ENCODE measurements around the gene VCAN.

Gene VCAN

GRCh38 chr5:83517688-83518085, 46.1 kb downstream of the VCAN start:
- TF ChIP-seq, protein P1, sequence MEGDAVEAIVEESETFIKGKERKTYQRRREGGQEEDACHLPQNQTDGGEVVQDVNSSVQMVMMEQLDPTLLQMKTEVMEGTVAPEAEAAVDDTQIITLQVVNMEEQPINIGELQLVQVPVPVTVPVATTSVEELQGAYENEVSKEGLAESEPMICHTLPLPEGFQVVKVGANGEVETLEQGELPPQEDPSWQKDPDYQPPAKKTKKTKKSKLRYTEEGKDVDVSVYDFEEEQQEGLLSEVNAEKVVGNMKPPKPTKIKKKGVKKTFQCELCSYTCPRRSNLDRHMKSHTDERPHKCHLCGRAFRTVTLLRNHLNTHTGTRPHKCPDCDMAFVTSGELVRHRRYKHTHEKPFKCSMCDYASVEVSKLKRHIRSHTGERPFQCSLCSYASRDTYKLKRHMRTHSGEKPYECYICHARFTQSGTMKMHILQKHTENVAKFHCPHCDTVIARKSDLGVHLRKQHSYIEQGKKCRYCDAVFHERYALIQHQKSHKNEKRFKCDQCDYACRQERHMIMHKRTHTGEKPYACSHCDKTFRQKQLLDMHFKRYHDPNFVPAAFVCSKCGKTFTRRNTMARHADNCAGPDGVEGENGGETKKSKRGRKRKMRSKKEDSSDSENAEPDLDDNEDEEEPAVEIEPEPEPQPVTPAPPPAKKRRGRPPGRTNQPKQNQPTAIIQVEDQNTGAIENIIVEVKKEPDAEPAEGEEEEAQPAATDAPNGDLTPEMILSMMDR (IDR thresholded peaks at IDR 0.05): no peak
- Histone ChIP-seq H3K4me3 (no peak overlapping the region), H3K9me3 (no peaks in the 10 kb centered on the region), H3K27ac (peak overlapping the region in 1 of 2 donors; percentile 16), H3K36me3 (peaks cover 0 to 9% (median 0%) of the 10 kb centered on the region in 3 donors), H3K4me1 (peaks cover 0 to 16% (median 0%) of the 10 kb centered on the region in 4 donors), H3K27me3 (no peaks in the 10 kb centered on the region)
- DNase-seq: no peak
- intact Hi-C loops (cut with DNase I; ENCODE audit: low total_unique reads): no loop called here

DNA sequence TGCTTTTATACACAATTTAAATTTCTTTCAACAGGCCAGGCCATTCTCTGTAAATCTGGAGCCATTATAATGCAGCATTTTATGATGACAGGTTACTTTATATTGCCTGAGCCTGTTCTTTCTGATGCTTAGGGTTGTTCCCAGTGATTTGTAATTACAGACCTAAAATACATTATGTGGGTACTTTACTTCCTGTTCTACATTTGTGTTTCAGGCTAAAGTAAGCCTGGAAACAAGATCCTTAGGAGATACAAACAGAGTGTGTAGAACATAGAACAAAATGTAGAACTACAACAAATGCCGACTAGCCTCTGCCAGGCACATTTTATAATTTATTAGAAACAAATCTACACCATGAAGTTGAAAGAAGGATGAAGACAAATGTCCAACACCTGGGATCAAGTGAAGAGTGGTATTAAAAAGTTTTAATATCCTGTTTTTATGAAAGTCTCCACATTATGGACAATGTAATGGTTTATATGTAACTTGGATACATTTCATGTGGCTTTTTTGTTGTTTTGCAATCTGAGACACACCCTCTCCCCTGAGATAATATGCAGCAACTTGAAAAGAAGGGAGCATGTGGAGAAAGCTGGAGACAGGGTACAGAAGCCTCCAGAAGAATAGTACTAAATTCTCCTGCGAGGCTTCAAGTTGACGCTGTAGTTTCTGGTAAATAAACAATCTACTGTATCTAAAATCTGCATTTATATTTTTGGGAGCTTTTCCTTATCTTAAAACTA, 46.9 kb downstream of the VCAN start:
- intact Hi-C loops (cut with DNase I; ENCODE audit: low total_unique reads): no loop called here

GRCh38 chr5:83522446-83522845, 50.9 kb downstream of the VCAN start:
- Histone ChIP-seq H3K4me1 (peaks cover 0 to 4% (median 0%) of the 10 kb centered on the region in 4 donors), H3K4me3 (no peak overlapping the region), H3K9me3 (no peaks in the 10 kb centered on the region), H3K27ac (no peak overlapping the region), H3K36me3 (peaks cover 0 to 9% (median 0%) of the 10 kb centered on the region in 3 donors), H3K27me3 (no peaks in the 10 kb centered on the region)
- intact Hi-C loops (cut with DNase I; ENCODE audit: low total_unique reads): no loop called here
- TF ChIP-seq, protein P1 (IDR thresholded peaks at IDR 0.05): no peak
- DNase-seq: no peak

More for the DNA sequence above, 46.9 kb downstream of the VCAN start:
- Histone ChIP-seq H3K4me1 (peaks cover 0 to 16% (median 0%) of the 10 kb centered on the region in 4 donors), H3K9me3 (no peaks in the 10 kb centered on the region), H3K4me3 (no peak overlapping the region), H3K27me3 (no peaks in the 10 kb centered on the region), H3K36me3 (peaks cover 0 to 9% (median 0%) of the 10 kb centered on the region in 3 donors), H3K27ac (peak overlapping the region in 1 of 2 donors; percentile 16)
- no peak for DNase-seq
- TF ChIP-seq, protein P1 (IDR thresholded peaks at IDR 0.05): no peak

DNA sequence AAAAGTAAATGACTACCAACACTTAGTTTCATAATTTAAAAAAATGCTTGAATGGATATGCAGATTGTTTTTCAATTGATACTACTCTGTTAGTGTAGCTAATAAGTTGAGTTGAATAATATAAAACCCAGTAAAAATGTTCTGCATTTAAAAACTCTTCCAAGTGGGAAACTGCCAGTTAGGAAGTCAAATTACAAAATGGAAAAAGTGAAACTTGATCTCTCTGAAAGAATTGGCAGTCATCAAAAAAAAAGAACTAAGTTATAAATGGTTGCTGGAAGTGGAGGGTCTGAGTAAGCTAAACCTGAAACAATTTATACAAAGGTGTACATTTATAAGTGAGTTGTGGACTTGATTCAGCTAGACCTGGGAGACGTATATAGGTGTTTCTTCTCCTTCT, 52.4 kb downstream of the VCAN start:
- Histone ChIP-seq H3K4me1 (no peaks in the 10 kb centered on the region), H3K36me3 (peaks cover 0 to 9% (median 0%) of the 10 kb centered on the region in 3 donors), H3K4me3 (no peak overlapping the region), H3K27ac (no peak overlapping the region), H3K27me3 (no peaks in the 10 kb centered on the region), H3K9me3 (no peaks in the 10 kb centered on the region)
- intact Hi-C loops (cut with DNase I; ENCODE audit: low total_unique reads): no loop called here
- no peak for DNase-seq
- TF ChIP-seq, protein P1 (IDR thresholded peaks at IDR 0.05): no peak

DNA sequence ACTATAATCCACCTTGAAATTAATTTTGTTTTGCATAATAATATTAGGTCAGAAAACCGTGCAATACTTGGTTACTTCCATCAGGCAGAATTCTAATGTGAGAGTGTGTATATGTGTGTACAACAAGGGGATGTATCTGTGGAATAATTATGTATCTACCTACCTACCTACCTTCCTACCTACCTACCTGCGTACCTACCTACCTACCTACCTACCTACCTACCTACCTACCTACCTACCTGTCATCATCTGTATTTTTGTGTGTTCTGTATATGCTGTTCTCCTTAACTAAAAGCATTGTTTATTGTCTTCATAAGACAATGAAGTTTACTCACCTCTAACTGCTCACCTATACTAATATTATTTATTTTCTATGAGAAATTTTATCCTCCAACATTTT, 52.8 kb downstream of the VCAN start:
- Histone ChIP-seq H3K27ac (no peak overlapping the region), H3K36me3 (peaks cover 0 to 7% (median 0%) of the 10 kb centered on the region in 3 donors), H3K27me3 (no peaks in the 10 kb centered on the region), H3K4me1 (no peaks in the 10 kb centered on the region), H3K9me3 (no peaks in the 10 kb centered on the region), H3K4me3 (no peak overlapping the region)
- intact Hi-C loops (cut with DNase I; ENCODE audit: low total_unique reads): no loop called here
- TF ChIP-seq, protein P1 (IDR thresholded peaks at IDR 0.05): no peak
- no peak for DNase-seq
